ENCODE data around the gene SMYD4.
"Not testable (repeated sequence)": the region's sequence is repeated elsewhere in the genome, so short reads cannot be mapped to it uniquely, and the experiment has no call there.

Gene SMYD4

GRCh38 chr17:1753767-1754429 is 75.8 kb downstream of the SMYD4 start:
- DNase-seq, result no peak

- no peak for DNase-seq
Observed at GRCh38 chr17:1752425-1753262, 77.1 kb downstream of the SMYD4 start.

GRCh38 chr17:1750628-1751027 is 79.1 kb downstream of the SMYD4 start:
- no peak for DNase-seq

GRCh38 chr17:1746975-1747543 is 82.6 kb downstream of the SMYD4 start:
- no peak for DNase-seq

- DNase-seq, result no peak
Observed at GRCh38 chr17:1745513-1746020, 84.1 kb downstream of the SMYD4 start.

GRCh38 chr17:1744551-1745512 is 84.9 kb downstream of the SMYD4 start:
- no peak for DNase-seq

- DNase-seq, result no peak
Observed at GRCh38 chr17:1743088-1743439, 86.6 kb downstream of the SMYD4 start.

GRCh38 chr17:1742371-1743087 is 87.2 kb downstream of the SMYD4 start, which contains the start of gene SERPINF2:
Gene SERPINF2 (plus strand): TSS chr17:1742871. CDS start chr17:1744996, 2,125 bp downstream.
- DNase-seq, result no peak

GRCh38 chr17:1741899-1742298 is 87.8 kb downstream of the SMYD4 start:
- DNase-seq, result not testable (repeated sequence)

GRCh38 chr17:1737531-1738291 is 92.0 kb downstream of the SMYD4 start:
- DNase-seq, result no peak

- DNase-seq, result no peak
Observed at GRCh38 chr17:1736348-1737281, 93.1 kb downstream of the SMYD4 start.

GRCh38 chr17:1735834-1736347 is 93.8 kb downstream of the SMYD4 start:
- DNase-seq, result no peak

- DNase-seq, result no peak
Observed at GRCh38 chr17:1735418-1735817, 94.3 kb downstream of the SMYD4 start.

- DNase-seq, result no peak
Observed at GRCh38 chr17:1733759-1734158, 95.9 kb downstream of the SMYD4 start.

GRCh38 chr17:1732833-1733321 is 96.8 kb downstream of the SMYD4 start:
- no peak for DNase-seq

GRCh38 chr17:1732241-1732832 is 97.4 kb downstream of the SMYD4 start:
- DNase-seq, result no peak

GRCh38 chr17:1731194-1731506 is 98.6 kb downstream of the SMYD4 start:
- no peak for DNase-seq

GRCh38 chr17:1730326-1731193 is 99.1 kb downstream of the SMYD4 start:
- DNase-seq, result no peak

Data from effector CD8-positive, alpha-beta T cell (primary cell).